SK-N-DZ (cell line): ENCODE results near the gene AOAH.
"Not testable (repeated sequence)": the region's sequence is repeated elsewhere in the genome, so short reads cannot be mapped to it uniquely, and the experiment has no call there.

ENCODE experiments used
- DNase-seq: peaks from one replicate; pipeline ENCODE4 v3.0.0-alpha.2; 2015; ENCODE audit warnings: low spot score

The AOAH gene

GRCh38 chr7:36507475-36508440 lies 216.5 kb downstream of the AOAH start:
- no peak for DNase-seq

GRCh38 chr7:36506820-36507219 lies 217.5 kb downstream of the AOAH start:
- no peak for DNase-seq

- DNase-seq: no peak
These were observed 218.0 kb downstream of the AOAH start for GRCh38 chr7:36506130-36506798.

GRCh38 chr7:36504617-36505016 lies 219.7 kb downstream of the AOAH start:
- DNase-seq: not testable (repeated sequence)

GRCh38 chr7:36504216-36504615 lies 220.1 kb downstream of the AOAH start:
- not testable (repeated sequence) for DNase-seq

GRCh38 chr7:36497775-36498174 lies 226.5 kb downstream of the AOAH start:
- no peak for DNase-seq

GRCh38 chr7:36497176-36497575 lies 227.1 kb downstream of the AOAH start:
- DNase-seq: not testable (repeated sequence)

- no peak for DNase-seq
These were observed 227.7 kb downstream of the AOAH start for GRCh38 chr7:36496576-36496975.

GRCh38 chr7:36491317-36491716 lies 233.0 kb downstream of the AOAH start:
- DNase-seq: no peak

GRCh38 chr7:36490419-36490830 lies 233.9 kb downstream of the AOAH start:
- no peak for DNase-seq

- not testable (repeated sequence) for DNase-seq
These were observed 235.6 kb downstream of the AOAH start for GRCh38 chr7:36488672-36489071.

- DNase-seq: peak; percentile 69
These were observed 236.4 kb downstream of the AOAH start for GRCh38 chr7:36487756-36488336.

GRCh38 chr7:36486336-36486735 lies 238.0 kb downstream of the AOAH start:
- DNase-seq: no peak

GRCh38 chr7:36484265-36484664 lies 240.0 kb downstream of the AOAH start:
- no peak for DNase-seq

GRCh38 chr7:36483853-36484252 lies 240.4 kb downstream of the AOAH start:
- not testable (repeated sequence) for DNase-seq

GRCh38 chr7:36478745-36479144 lies 245.5 kb downstream of the AOAH start:
- DNase-seq: no peak

GRCh38 chr7:36475381-36475780 lies 248.9 kb downstream of the AOAH start:
- no peak for DNase-seq

GRCh38 chr7:36475011-36475342 lies 249.3 kb downstream of the AOAH start:
- no peak for DNase-seq

- no peak for DNase-seq
These were observed 249.8 kb downstream of the AOAH start for GRCh38 chr7:36474283-36475010.

GRCh38 chr7:36473454-36474282 lies 250.6 kb downstream of the AOAH start:
- peak; percentile 65 for DNase-seq
